Activated naive CD8-positive, alpha-beta T cell treated with anti-CD3 and anti-CD28 coated beads for 36 hours (primary cell): ENCODE data around the gene C1orf116. TPM values are rescaled to one million over a fixed set of nuclear protein-coding genes. Genes with fewer than 3 reads are reported as not detected.

Source experiments
- DNase-seq: peaks from one replicate; pipeline ENCODE4 v3.0.0; 2021
- H3K27ac Mint-ChIP-seq: one replicate; pipeline ENCODE4 v1.8.0; 2022; ENCODE audit warnings: mild to moderate bottlenecking, moderate library complexity, mixed read lengths
- H3K27me3 Mint-ChIP-seq: one replicate; pipeline ENCODE4 v1.8.0; 2022; ENCODE audit warnings: mild to moderate bottlenecking, mixed read lengths
- H3K36me3 Mint-ChIP-seq: one replicate; pipeline ENCODE4 v1.8.0; 2021; ENCODE audit warnings: mild to moderate bottlenecking, mixed read lengths
- H3K4me1 Mint-ChIP-seq: one replicate; pipeline ENCODE4 v1.8.0; 2021; ENCODE audit warnings: mixed read lengths
- H3K4me3 Mint-ChIP-seq: one replicate; pipeline ENCODE4 v1.8.0; 2022; ENCODE audit warnings: mild to moderate bottlenecking, moderate library complexity, mixed read lengths
- H3K9me3 Mint-ChIP-seq: one replicate; pipeline ENCODE4 v1.8.0; 2022; ENCODE audit warnings: mixed read lengths
- total RNA-seq, 2 experiments: library from RNA; stranded (reverse); gene quantifications; one replicate each; pipeline ENCODE4 v1.2.3, GENCODE V29; 2021

C1orf116 gene
- total RNA-seq, 2 experiments from 2014 or later = 0.08 TPM; not detected in 1

GRCh38 chr1:207067665-207068064 is 35.1 kb upstream of the C1orf116 start:
- Mint-ChIP-seq H3K4me1 (peaks cover 30% of the 10 kb centered on the region), H3K9me3 (no peaks in the 10 kb centered on the region), H3K27ac (no peak overlapping the region), H3K36me3 (peaks cover 14% of the 10 kb centered on the region), H3K27me3 (no peaks in the 10 kb centered on the region), H3K4me3 (no peak overlapping the region)
- DNase-seq = no peak

GRCh38 chr1:207067185-207067584 is 34.6 kb upstream of the C1orf116 start:
- Mint-ChIP-seq H3K4me1 (peaks cover 30% of the 10 kb centered on the region), H3K36me3 (peaks cover 14% of the 10 kb centered on the region), H3K27me3 (no peaks in the 10 kb centered on the region), H3K4me3 (no peak overlapping the region), H3K9me3 (no peaks in the 10 kb centered on the region), H3K27ac (no peak overlapping the region)
- no peak for DNase-seq

GRCh38 chr1:207064561-207064960 is 32.0 kb upstream of the C1orf116 start:
- Mint-ChIP-seq H3K27me3 (no peaks in the 10 kb centered on the region), H3K4me1 (peaks cover 7% of the 10 kb centered on the region), H3K36me3 (peaks cover 6% of the 10 kb centered on the region), H3K9me3 (no peaks in the 10 kb centered on the region), H3K27ac (no peak overlapping the region), H3K4me3 (no peak overlapping the region)
- DNase-seq = no peak

GRCh38 chr1:207063014-207063413 is 30.5 kb upstream of the C1orf116 start:
- Mint-ChIP-seq H3K4me1 (no peaks in the 10 kb centered on the region), H3K27ac (no peak overlapping the region), H3K9me3 (no peaks in the 10 kb centered on the region), H3K4me3 (no peak overlapping the region), H3K27me3 (no peaks in the 10 kb centered on the region), H3K36me3 (no peaks in the 10 kb centered on the region)
- DNase-seq = no peak

GRCh38 chr1:207062058-207062457 is 29.5 kb upstream of the C1orf116 start:
- Mint-ChIP-seq H3K4me1 (no peaks in the 10 kb centered on the region), H3K4me3 (no peak overlapping the region), H3K27me3 (no peaks in the 10 kb centered on the region), H3K27ac (no peak overlapping the region), H3K9me3 (no peaks in the 10 kb centered on the region), H3K36me3 (no peaks in the 10 kb centered on the region)
- no peak for DNase-seq

GRCh38 chr1:207060596-207060995 is 28.0 kb upstream of the C1orf116 start:
- no peaks in the 10 kb centered on the region for H3K36me3 Mint-ChIP-seq
- H3K27ac Mint-ChIP-seq = no peak overlapping the region
- H3K4me1 Mint-ChIP-seq = no peaks in the 10 kb centered on the region
- no peak overlapping the region for H3K4me3 Mint-ChIP-seq
- H3K27me3 Mint-ChIP-seq = no peaks in the 10 kb centered on the region
- H3K9me3 Mint-ChIP-seq = no peaks in the 10 kb centered on the region
- DNase-seq = no peak

- no peaks in the 10 kb centered on the region for H3K27me3 Mint-ChIP-seq
- no peak overlapping the region for H3K27ac Mint-ChIP-seq
- no peaks in the 10 kb centered on the region for H3K36me3 Mint-ChIP-seq
- DNase-seq = no peak
- no peaks in the 10 kb centered on the region for H3K4me1 Mint-ChIP-seq
- no peak overlapping the region for H3K4me3 Mint-ChIP-seq
- no peaks in the 10 kb centered on the region for H3K9me3 Mint-ChIP-seq
Observed at GRCh38 chr1:207059881-207060280, 27.3 kb upstream of the C1orf116 start.

GRCh38 chr1:207058878-207059867 is 26.6 kb upstream of the C1orf116 start:
- Mint-ChIP-seq H3K27ac (no peak overlapping the region), H3K4me1 (peaks cover 3% of the 10 kb centered on the region), H3K36me3 (no peaks in the 10 kb centered on the region), H3K4me3 (no peak overlapping the region), H3K27me3 (no peaks in the 10 kb centered on the region), H3K9me3 (no peaks in the 10 kb centered on the region)
- no peak for DNase-seq

- no peak for DNase-seq
- Mint-ChIP-seq H3K27ac (no peak overlapping the region), H3K4me1 (peaks cover 8% of the 10 kb centered on the region), H3K27me3 (no peaks in the 10 kb centered on the region), H3K36me3 (no peaks in the 10 kb centered on the region), H3K4me3 (no peak overlapping the region), H3K9me3 (no peaks in the 10 kb centered on the region)
Observed at GRCh38 chr1:207058252-207058651, 25.7 kb upstream of the C1orf116 start.

GRCh38 chr1:207056673-207057072 is 24.1 kb upstream of the C1orf116 start:
- peaks cover 19% of the 10 kb centered on the region for H3K4me1 Mint-ChIP-seq
- H3K27ac Mint-ChIP-seq = no peak overlapping the region
- H3K36me3 Mint-ChIP-seq = no peaks in the 10 kb centered on the region
- no peak overlapping the region for H3K4me3 Mint-ChIP-seq
- no peak for DNase-seq
- no peaks in the 10 kb centered on the region for H3K27me3 Mint-ChIP-seq
- H3K9me3 Mint-ChIP-seq = no peaks in the 10 kb centered on the region

- peaks cover 27% of the 10 kb centered on the region for H3K4me1 Mint-ChIP-seq
- no peaks in the 10 kb centered on the region for H3K9me3 Mint-ChIP-seq
Observed at GRCh38 chr1:207055386-207056001, 22.9 kb upstream of the C1orf116 start.

GRCh38 chr1:207054491-207054890 is 21.9 kb upstream of the C1orf116 start:
- H3K27ac Mint-ChIP-seq = peak overlapping the region; percentile 6
- no peak overlapping the region for H3K4me3 Mint-ChIP-seq
- no peaks in the 10 kb centered on the region for H3K27me3 Mint-ChIP-seq
- DNase-seq = no peak
- no peaks in the 10 kb centered on the region for H3K36me3 Mint-ChIP-seq
- peaks cover 29% of the 10 kb centered on the region for H3K4me1 Mint-ChIP-seq
- no peaks in the 10 kb centered on the region for H3K9me3 Mint-ChIP-seq

More at GRCh38 chr1:207055386-207056001, 22.9 kb upstream of the C1orf116 start:
- Mint-ChIP-seq H3K36me3 (no peaks in the 10 kb centered on the region), H3K27ac (no peak overlapping the region), H3K4me3 (no peak overlapping the region), H3K27me3 (no peaks in the 10 kb centered on the region)
- no peak for DNase-seq

GRCh38 chr1:207052911-207053769 is 20.6 kb upstream of the C1orf116 start, which contains the start of gene PFKFB2:
PFKFB2 (plus strand) TSS chr1:207053275; CDS start chr1:207054718, 1,443 bp downstream.
- Mint-ChIP-seq H3K27ac (peak within 1 kb of the TSS; percentile 88), H3K4me1 (peaks cover 36% of the 10 kb centered on the region)

GRCh38 chr1:207051191-207051943 is 18.8 kb upstream of the C1orf116 start, which contains the start of gene YOD1:
YOD1 (minus strand) TSS chr1:207051208; CDS start chr1:207051030, 178 bp downstream.
- DNase-seq = no peak
- Mint-ChIP-seq H3K27ac (peak within 1 kb of the TSS; percentile 93), H3K27me3 (no peaks in the 10 kb centered on the region), H3K36me3 (peaks cover 4% of the 10 kb centered on the region), H3K4me3 (peak within 1 kb of the TSS; percentile 96), H3K4me1 (peaks cover 52% of the 10 kb centered on the region), H3K9me3 (no peaks in the 10 kb centered on the region)

More at GRCh38 chr1:207052911-207053769, 20.6 kb upstream of the C1orf116 start, which contains the start of gene PFKFB2:
- peak; percentile 93 for DNase-seq
- Mint-ChIP-seq H3K36me3 (peaks cover 1% of the 10 kb centered on the region), H3K27me3 (no peaks in the 10 kb centered on the region), H3K4me3 (peak within 1 kb of the TSS; percentile 96), H3K9me3 (no peaks in the 10 kb centered on the region)
